Calu3 (cell line): ENCODE results near the gene TTC17. TPM values are rescaled to one million over a fixed set of nuclear protein-coding genes. Genes with fewer than 3 reads are reported as not detected.

Experiments used
- BruUV-seq: library from RNA; stranded (reverse); fragments of 400-500 nt; replicated peaks from 2 replicates; lab custom pipeline; 2021; lab: Mats Ljungman, UMichigan
- CTCF ChIA-PET: fragments of 300-600 bp; sonication (Branson Sonifier 250); formaldehyde crosslinking; loops from one replicate; lab custom pipeline; 2022; ENCODE audit warnings: antibody characterized with exemption; lab: Charles Lee
- DNase-seq: peaks from one replicate; pipeline ENCODE4 v3.0.0; 2022
- H3K27ac Mint-ChIP-seq: one replicate; pipeline ENCODE4 v1.8.0; 2022; ENCODE audit warnings: mixed read lengths; ENCODE audit not compliant: unreplicated experiment
- H3K27me3 Mint-ChIP-seq: one replicate; pipeline ENCODE4 v1.8.0; 2022; ENCODE audit warnings: mixed read lengths; ENCODE audit not compliant: unreplicated experiment
- H3K36me3 Mint-ChIP-seq: one replicate; pipeline ENCODE4 v1.8.0; 2022; ENCODE audit warnings: mild to moderate bottlenecking, moderate library complexity, mixed read lengths; ENCODE audit not compliant: insufficient read depth, unreplicated experiment
- H3K4me1 Mint-ChIP-seq: one replicate; pipeline ENCODE4 v1.8.0; 2022; ENCODE audit warnings: mild to moderate bottlenecking, low read depth, mixed read lengths; ENCODE audit not compliant: unreplicated experiment
- H3K4me3 Mint-ChIP-seq: one replicate; pipeline ENCODE4 v1.8.0; 2022; ENCODE audit warnings: mild to moderate bottlenecking, low read depth, moderate library complexity, mixed read lengths; ENCODE audit not compliant: unreplicated experiment
- H3K9me3 Mint-ChIP-seq: one replicate; pipeline ENCODE4 v1.8.0; 2022; ENCODE audit warnings: low read depth, mixed read lengths; ENCODE audit not compliant: unreplicated experiment
- intact Hi-C: fragments of 100-400 bp; cut with micrococcal nuclease; formaldehyde crosslinking; loops from one replicate; pipeline ENCODE4 v1.10.0; 2022; ENCODE audit not compliant: unreplicated experiment
- total RNA-seq: library from RNA; stranded (reverse); gene quantifications from 2 replicates; pipeline ENCODE4 v1.2.3, GENCODE V29; 2022
- TF ChIP-seq, protein P1 (sequence below): fragments of 200-600 bp; IDR thresholded peaks from one replicate; pipeline ENCODE4 v1.8.0; 2022; ENCODE audit warnings: antibody characterized with exemption; ENCODE audit not compliant: unreplicated experiment

TTC17 gene
- total RNA-seq, 1 experiment from 2014 or later: 77.7 TPM

DNA sequence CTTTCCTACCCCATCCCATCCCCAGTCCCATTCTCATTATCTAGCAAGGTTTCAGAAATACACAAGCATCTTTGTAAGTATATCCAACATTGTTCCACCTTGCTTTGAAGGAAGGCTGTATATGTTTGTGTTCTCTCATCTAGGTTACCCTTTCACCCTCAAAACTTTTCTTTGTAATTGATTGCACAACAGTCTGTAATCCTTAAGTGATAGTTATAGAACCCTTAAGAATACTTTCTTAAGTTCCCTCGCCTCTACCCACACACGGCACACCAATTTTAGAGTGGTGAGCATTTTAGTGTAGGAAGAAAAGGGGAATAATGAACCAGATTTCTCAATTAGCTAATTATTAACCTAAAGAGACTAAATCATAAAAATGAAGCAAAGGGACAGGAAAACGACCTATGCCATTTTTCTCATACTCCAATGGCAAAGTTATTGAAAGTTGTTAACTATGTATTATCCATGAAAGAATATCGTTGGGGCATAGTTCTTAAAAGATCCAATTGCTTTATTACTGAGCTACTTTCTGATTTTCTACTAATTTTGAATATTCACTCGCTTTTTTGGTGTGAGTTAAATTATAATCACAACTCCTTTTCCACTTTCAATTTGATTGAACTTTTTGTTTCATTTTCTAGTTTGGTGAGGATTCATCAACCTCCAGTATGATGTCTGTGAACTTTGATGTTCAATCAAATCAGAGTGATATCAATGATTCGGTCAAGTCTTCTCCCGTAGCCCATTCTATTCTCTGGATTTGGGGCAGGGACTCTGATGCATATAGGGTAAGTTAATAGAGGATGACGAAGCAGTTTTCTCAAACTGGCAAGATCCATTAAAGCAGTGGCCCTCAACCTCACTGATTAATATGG, 44.9 kb downstream of the TTC17 start:
- H3K27ac Mint-ChIP-seq: no peak overlapping the region
- CTCF ChIA-PET: no interaction called here
- H3K4me3 Mint-ChIP-seq: no peak overlapping the region
- peaks cover 29% of the 10 kb centered on the region for H3K36me3 Mint-ChIP-seq
- DNase-seq: no peak
- intact Hi-C loops: no loop called here
- H3K9me3 Mint-ChIP-seq: no peaks in the 10 kb centered on the region
- no peaks in the 10 kb centered on the region for H3K27me3 Mint-ChIP-seq
- TF ChIP-seq, protein P1, sequence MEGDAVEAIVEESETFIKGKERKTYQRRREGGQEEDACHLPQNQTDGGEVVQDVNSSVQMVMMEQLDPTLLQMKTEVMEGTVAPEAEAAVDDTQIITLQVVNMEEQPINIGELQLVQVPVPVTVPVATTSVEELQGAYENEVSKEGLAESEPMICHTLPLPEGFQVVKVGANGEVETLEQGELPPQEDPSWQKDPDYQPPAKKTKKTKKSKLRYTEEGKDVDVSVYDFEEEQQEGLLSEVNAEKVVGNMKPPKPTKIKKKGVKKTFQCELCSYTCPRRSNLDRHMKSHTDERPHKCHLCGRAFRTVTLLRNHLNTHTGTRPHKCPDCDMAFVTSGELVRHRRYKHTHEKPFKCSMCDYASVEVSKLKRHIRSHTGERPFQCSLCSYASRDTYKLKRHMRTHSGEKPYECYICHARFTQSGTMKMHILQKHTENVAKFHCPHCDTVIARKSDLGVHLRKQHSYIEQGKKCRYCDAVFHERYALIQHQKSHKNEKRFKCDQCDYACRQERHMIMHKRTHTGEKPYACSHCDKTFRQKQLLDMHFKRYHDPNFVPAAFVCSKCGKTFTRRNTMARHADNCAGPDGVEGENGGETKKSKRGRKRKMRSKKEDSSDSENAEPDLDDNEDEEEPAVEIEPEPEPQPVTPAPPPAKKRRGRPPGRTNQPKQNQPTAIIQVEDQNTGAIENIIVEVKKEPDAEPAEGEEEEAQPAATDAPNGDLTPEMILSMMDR: no peak
- H3K4me1 Mint-ChIP-seq: no peaks in the 10 kb centered on the region
- no TSS peak for BruUV-seq

DNA sequence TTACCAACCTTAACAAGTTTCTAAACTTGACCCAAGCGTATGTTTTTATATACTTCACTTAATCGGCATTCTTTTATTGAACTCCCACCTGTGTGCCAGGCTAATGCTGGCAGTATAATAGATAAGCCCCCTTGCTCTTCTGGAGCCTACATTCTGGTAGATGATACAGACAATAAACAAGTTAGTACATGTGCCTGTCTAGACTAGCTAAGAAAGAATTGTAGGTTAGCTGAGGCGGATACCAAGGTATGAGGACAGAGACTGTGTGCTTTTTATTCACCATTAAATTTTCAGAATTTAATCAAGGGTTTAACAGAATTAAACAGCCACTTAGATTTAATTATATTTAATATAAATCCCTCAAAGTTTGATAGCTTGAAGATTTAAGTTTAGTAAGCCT, 45.7 kb downstream of the TTC17 start:
- H3K9me3 Mint-ChIP-seq: no peaks in the 10 kb centered on the region
- no peaks in the 10 kb centered on the region for H3K27me3 Mint-ChIP-seq
- H3K36me3 Mint-ChIP-seq: peaks cover 24% of the 10 kb centered on the region
- no peak for DNase-seq
- BruUV-seq: no TSS peak
- no peaks in the 10 kb centered on the region for H3K4me1 Mint-ChIP-seq
- intact Hi-C loops: no loop called here
- no peak overlapping the region for H3K4me3 Mint-ChIP-seq
- no peak overlapping the region for H3K27ac Mint-ChIP-seq
- CTCF ChIA-PET: no interaction called here
- TF ChIP-seq, protein P1: no peak

DNA sequence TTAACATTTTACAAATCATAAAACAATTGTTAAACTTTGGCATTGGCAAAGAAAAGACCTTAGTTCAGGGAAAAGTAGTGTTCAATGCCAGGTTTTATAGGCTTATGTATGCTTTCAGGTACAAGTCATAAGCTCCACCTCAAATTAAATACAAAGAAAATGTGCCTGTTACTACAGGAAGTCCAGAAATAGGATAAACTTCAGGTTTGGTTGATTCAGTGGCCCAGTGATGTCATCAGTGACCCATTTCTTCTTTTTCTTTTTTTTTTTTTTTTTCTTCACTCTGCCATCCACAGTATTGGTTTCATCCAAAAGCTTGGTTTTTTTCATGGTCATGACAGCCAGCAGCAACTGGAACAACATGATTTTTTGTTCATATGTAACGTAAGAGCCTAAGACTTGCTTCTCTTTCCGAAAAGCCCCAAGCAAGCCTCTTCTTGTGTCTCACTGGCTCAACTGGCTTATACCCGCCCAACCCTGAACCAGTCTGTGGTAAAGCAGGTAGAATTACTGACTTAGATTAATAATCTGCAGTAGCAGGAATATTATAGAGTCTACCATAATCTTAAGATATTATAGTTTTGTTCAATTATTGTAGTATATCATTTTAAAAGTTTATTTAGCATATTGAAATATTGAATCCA, 46.2 kb downstream of the TTC17 start:
- peaks cover 23% of the 10 kb centered on the region for H3K36me3 Mint-ChIP-seq
- peaks cover 4% of the 10 kb centered on the region for H3K4me1 Mint-ChIP-seq
- CTCF ChIA-PET: no interaction called here
- H3K9me3 Mint-ChIP-seq: no peaks in the 10 kb centered on the region
- H3K4me3 Mint-ChIP-seq: no peak overlapping the region
- DNase-seq: no peak
- intact Hi-C loops: no loop called here
- H3K27me3 Mint-ChIP-seq: no peaks in the 10 kb centered on the region
- BruUV-seq: no TSS peak
- TF ChIP-seq, protein P1: no peak
- H3K27ac Mint-ChIP-seq: no peak overlapping the region

DNA sequence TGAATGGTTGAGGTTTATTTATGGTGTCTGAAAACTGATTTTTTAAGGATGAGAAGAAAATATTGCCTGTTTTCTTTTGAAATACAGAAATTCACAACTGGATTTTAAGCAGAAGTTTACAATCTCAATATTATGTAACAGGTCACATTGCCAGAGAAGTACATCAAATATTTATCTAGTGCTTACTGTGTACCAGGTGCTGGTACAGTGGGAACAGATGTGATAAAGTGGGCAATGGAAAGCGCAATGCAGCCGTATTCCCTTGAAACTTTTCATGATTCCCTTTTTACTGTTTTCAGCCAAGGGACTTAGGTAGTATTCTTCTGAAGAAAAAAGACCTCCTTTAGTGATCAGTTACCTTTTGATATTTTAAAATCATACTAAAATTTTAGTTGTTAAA, 49.6 kb downstream of the TTC17 start:
- BruUV-seq: no TSS peak
- Mint-ChIP-seq H3K9me3 (no peaks in the 10 kb centered on the region), H3K27ac (no peak overlapping the region), H3K27me3 (no peaks in the 10 kb centered on the region), H3K4me1 (peaks cover 22% of the 10 kb centered on the region), H3K36me3 (peaks cover 31% of the 10 kb centered on the region), H3K4me3 (no peak overlapping the region)
- DNase-seq: no peak
- CTCF ChIA-PET: no interaction called here
- TF ChIP-seq, protein P1: no peak
- intact Hi-C loops: no loop called here
